GM21423 (cell line): ENCODE results near the gene GPD2.
A peak's percentile ranks its signal among the peaks of the same experiment; 100 is the strongest.

Experiments
- ATAC-seq: cut with Tn5 transposase; IDR thresholded peaks from one replicate; pipeline ENCODE4 v1.9.1; 2021; ENCODE audit warnings: mild to moderate bottlenecking, moderate library complexity; ENCODE audit not compliant: unreplicated experiment

GPD2 gene

GRCh38 chr2:156435396-156435717 lies 822 bp upstream of the GPD2 start:
- no peak for ATAC-seq

GRCh38 chr2:156436497-156437085 lies 412 bp downstream of the GPD2 start:
- peak; percentile 48 for ATAC-seq

GRCh38 chr2:156437272-156437930 lies 1.2 kb downstream of the GPD2 start:
- peak; percentile 26 for ATAC-seq

- no peak for ATAC-seq
Measured at GRCh38 chr2:156437931-156438410, 1.8 kb downstream of the GPD2 start.

- no peak for ATAC-seq
Measured at GRCh38 chr2:156443089-156443488, 6.9 kb downstream of the GPD2 start.

- ATAC-seq, result peak; percentile 78
Measured at GRCh38 chr2:156445296-156446220, 9.4 kb downstream of the GPD2 start.

GRCh38 chr2:156447761-156448160 lies 11.6 kb downstream of the GPD2 start:
- no peak for ATAC-seq

GRCh38 chr2:156448766-156449165 lies 12.6 kb downstream of the GPD2 start:
- no peak for ATAC-seq

GRCh38 chr2:156452971-156453370 lies 16.8 kb downstream of the GPD2 start:
- no peak for ATAC-seq

- peak; percentile 37 for ATAC-seq
Measured at GRCh38 chr2:156455361-156455975, 19.3 kb downstream of the GPD2 start.

- peak; percentile 76 for ATAC-seq
Measured at GRCh38 chr2:156456616-156457015, 20.4 kb downstream of the GPD2 start.

GRCh38 chr2:156457523-156458517 lies 21.6 kb downstream of the GPD2 start:
- no peak for ATAC-seq

- no peak for ATAC-seq
Measured at GRCh38 chr2:156459720-156460119, 23.5 kb downstream of the GPD2 start.

GRCh38 chr2:156464106-156464505 lies 27.9 kb downstream of the GPD2 start:
- no peak for ATAC-seq

- no peak for ATAC-seq
Measured at GRCh38 chr2:156465573-156465972, 29.4 kb downstream of the GPD2 start.

GRCh38 chr2:156466739-156467405 lies 30.7 kb downstream of the GPD2 start:
- ATAC-seq, result no peak

- no peak for ATAC-seq
Measured at GRCh38 chr2:156470975-156471583, 34.9 kb downstream of the GPD2 start.

GRCh38 chr2:156471762-156472161 lies 35.6 kb downstream of the GPD2 start:
- no peak for ATAC-seq

GRCh38 chr2:156472686-156473085 lies 36.5 kb downstream of the GPD2 start:
- no peak for ATAC-seq
